ENCODE measurements around the gene ULBP1.

- TF ChIP-seq POLR2AphosphoS5 (IDR thresholded peaks at IDR 0.05; ENCODE audit: low read depth, low read length) (no peak), POLR2A (IDR thresholded peaks at IDR 0.05; ENCODE audit: low read depth, low read length) (no peak), TAF1 (IDR thresholded peaks at IDR 0.05; ENCODE audit: borderline replicate concordance, low read depth, low read length) (no peak)
Measured at GRCh38 chr6:149983145-149983544, 19.4 kb downstream of the ULBP1 start.

Measured in GM12892 (cell line).